Right ventricle myocardium superior (tissue), 1 donor: ENCODE results near the gene TRHDE. TPM values are rescaled to one million over a fixed set of nuclear protein-coding genes. Genes with fewer than 3 reads are reported as not detected.

Experiments
- ATAC-seq: fragments of 200-7000 bp; cut with Tn5 transposase; one replicate; pipeline ENCODE4 v1.9.1; 2020; ENCODE audit warnings: mild to moderate bottlenecking; ENCODE audit not compliant: poor library complexity
- DNase-seq: peaks from one replicate; pipeline ENCODE4 v3.0.0-alpha.2; 2020
- intact Hi-C: fragments of 100-400 bp; cut with DNase I; formaldehyde crosslinking; loops from one replicate; pipeline ENCODE4 v1.11.2; 2022
- total RNA-seq: library from RNA; stranded (reverse); fragmentation: NEBNext Ultra II Directional; extraction: Animal tissue kit (Norgen Biotek cat#: 25700); gene quantifications from one replicate; pipeline ENCODE4 v1.2.1, GENCODE V29; 2021
- donor health status: DM: no; HTN: yes; CAD: no; lungs with severe emphysema.

The TRHDE gene
- total RNA-seq, 1 donor from 2014 or later, result 1.5 TPM

DNA sequence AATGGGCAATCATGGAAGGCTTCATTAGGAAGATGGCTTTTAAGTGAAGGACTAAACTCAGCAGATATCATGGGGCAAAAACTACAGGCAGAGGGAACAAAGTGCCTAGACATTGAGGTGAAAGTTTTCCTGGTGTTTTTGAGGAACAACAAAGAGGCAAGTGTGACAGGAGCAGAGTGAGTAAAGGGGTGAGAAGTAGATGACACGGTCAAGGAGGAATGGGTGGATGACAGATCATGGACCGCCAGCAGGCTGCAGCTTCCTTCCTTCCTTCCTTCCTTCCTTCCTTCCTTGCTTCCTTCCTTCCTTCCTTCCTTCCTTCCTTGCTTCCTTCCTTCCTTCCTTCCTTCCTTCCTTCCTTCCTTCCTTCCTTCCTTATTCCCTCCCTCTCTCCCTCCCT lies 108.3 kb downstream of the TRHDE start:
- intact Hi-C loops, result no loop called here
- no peak for ATAC-seq
- no peak for DNase-seq

DNA sequence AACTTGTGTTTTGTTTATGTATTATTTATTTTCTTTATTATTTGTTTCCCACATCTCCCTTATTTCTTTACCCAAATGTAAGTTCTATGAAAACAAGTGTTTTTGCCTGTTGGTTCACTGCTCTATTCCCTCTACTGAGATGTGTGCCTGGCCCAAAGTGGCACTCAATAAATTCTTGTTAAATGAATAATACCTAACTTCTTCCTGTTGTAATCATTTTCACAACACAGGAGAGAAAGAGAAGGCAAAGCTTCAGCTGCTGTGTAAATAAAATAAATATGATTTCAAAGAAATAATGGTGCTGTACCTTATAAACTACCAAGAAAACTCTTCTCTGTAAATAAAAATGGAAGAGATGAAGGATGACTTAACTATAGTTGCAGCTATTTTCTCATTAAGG lies 116.2 kb downstream of the TRHDE start:
- intact Hi-C loops, result no loop called here
- DNase-seq (no peak), ATAC-seq (no peak)

DNA sequence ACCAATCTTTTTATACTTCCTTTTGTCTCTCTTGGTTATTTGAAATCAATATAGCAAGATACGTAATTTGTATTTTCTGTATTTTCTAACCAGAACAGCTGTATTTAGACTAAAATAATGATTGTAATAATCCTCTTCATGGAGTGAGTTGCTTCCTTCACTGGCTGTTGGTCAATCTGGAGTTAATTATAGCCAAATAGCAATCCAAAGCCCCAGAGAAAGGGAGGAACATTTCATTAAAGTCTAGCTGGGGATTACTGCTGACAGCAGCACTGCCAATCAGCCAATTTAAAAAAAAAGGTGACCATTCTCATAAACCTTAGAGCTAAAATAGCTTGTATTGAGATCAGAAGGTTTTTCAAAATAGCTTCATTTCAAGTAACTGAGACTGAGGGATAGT lies 118.0 kb downstream of the TRHDE start:
- no peak for ATAC-seq
- DNase-seq, result no peak
- intact Hi-C loops, result no loop called here

DNA sequence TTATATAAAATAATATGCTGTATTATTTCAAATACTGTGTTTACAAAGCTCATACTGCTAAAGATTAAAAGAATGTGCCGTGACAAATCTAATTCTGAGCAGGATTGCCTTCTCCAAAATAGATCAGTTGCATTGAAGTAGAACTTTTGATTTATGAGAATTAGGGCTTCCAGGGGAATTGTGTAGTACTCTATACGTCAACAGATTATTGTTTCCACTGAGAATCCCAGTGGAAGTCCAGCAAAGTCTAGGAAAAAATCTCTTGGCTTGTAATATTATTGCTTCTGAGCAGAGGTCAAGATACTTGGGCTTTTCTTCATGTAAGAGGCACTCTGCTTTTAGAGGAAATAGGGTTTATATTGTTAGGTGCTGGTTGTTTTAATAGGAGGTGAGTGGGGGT lies 133.9 kb downstream of the TRHDE start:
- no peak for DNase-seq
- intact Hi-C loops, result no loop called here
- ATAC-seq, result no peak

DNA sequence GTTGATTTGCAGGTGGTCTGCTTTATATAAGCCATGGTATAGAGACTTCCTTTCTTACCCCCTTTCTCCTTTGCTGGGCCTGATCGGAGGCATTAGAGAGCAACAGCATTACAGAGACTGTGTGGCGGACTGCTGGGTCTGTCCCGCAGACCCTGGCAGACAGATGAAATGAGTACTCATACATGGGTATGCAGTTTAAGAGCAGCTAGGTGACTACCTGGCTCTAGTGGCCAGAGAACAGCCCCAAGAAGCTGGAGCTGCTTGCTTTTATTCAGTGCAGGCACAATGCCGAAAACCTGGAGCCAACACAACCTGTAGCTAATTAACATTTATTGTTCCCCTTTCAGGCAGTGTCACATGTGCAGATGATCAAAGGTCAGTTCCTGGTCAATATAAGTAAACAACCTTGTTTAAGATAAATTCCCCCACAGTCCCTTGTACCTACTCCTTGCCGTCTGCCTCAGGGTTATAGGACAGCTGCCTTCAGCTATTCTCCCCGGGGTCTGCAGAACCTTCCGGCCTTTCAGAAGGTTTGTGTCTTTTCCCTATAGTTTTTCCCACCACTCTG lies 160.0 kb downstream of the TRHDE start:
- no peak for ATAC-seq
- intact Hi-C loops, result no loop called here
- no peak for DNase-seq

DNA sequence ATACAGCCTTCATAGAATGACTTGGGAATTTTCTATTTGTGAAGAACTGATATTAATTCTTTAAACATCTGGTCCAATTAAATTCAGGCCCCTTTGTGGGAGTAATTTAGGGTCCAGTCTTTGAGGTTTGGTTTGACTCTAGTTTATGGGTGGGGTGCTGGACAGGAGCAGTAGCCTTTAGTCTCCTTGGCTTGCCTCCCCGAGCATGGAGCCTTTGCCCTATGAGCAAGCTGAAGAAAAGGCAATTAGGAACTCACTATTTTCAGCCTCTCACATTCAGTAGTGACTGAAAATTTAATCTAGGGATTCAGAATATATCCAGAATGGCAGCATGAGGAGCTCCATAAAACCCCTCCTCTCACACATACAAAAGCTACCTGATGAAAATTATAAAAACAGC lies 161.1 kb downstream of the TRHDE start:
- intact Hi-C loops, result no loop called here
- DNase-seq, result no peak
- no peak for ATAC-seq

DNA sequence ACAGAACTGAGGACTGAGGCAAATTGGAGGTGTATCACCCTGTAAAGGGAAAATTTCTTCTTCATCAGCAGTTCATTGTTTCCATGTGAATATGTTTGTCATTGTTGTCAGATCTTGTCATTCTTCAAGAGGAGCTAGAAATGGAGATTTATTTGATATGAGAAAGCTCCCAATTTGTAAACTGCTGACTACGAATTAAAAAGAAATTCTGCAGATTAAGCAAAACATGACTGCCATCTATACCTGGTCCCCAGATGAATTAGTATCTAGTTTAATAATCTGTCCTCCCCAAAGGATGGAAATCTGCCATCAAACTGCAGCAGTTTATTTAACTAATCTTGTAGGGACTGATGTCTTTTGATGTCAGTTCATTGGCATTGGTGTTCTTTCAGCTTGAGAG lies 162.8 kb downstream of the TRHDE start:
- no peak for DNase-seq
- ATAC-seq, result no peak
- intact Hi-C loops, result no loop called here

DNA sequence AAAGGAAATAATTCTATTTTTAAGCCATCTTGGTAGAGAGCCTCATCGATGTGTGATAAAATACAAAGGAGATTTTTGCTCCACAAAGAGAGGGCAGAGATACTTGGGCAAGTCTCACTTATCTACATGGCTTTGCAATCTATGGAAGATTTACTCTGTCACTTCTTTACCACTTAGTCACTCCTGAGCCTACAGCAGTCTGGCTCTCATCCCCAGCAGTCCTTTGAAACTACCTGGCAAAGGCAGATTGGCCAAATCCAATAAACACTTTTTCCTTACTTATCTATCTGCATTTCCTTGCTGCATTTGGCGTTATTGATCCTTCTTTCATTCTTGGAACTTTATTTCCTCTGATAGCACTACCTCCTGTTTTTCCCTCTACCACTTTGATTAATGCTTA lies 170.0 kb downstream of the TRHDE start:
- intact Hi-C loops, result no loop called here
- DNase-seq (no peak), ATAC-seq (no peak)

DNA sequence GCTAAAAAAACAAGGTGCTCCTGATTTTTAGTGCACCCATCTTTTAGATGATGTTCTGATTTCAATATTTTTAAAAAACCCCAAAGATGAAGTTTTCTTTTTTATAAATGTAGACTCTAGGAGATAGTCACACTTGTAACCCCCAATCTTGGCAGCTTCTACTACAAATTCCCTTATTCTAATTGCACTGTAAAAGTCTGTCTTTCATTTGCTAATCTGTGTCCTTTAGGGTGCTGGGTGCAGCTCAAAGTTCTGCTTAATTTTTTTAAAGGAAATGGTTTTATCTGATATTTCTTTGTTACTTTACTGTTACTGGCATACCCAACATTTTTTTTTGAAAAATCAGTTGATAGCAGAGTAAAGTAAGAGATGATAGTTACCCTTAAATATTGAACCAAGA lies 172.0 kb downstream of the TRHDE start:
- ATAC-seq (no peak), DNase-seq (no peak)
- intact Hi-C loops, result no loop called here

DNA sequence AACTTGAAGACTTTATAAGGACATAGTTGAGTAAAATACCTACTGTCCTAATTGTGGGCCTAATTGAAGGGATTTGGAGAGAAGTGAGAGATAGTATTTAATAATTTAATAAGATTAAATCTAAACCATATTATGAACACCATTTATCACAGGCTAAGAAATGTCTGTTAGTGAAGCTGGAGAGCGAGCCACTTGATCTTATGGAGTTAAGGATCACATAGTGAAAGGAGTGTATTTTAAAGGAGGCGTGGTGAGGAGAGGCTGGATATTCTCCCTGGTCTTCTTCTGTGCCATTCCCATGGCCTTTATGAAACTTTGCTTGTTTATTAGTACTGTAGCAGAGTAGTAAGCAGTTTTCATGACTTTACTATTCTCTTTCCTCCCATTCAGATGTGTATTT lies 172.4 kb downstream of the TRHDE start:
- no peak for ATAC-seq
- intact Hi-C loops, result no loop called here
- DNase-seq, result no peak

DNA sequence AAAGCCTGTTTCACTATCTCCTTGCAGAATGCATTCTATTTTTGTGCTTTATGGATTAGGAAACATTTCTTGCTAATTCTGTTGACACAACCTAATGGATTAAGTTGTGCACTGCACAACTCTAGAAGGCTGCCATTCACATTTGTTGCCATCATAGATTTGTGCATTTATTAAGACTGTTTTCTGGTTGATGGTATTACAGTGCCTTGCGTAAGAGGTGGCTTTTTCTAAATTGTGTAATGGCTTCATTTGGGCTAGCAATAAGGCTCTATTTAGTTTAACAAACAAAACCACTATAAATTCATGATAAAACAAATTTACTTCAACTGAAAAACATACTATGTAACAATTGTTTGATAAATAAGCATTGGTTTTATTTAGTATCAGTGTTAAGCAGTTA lies 175.9 kb downstream of the TRHDE start:
- intact Hi-C loops, result no loop called here
- DNase-seq, result no peak
- ATAC-seq, result no peak

DNA sequence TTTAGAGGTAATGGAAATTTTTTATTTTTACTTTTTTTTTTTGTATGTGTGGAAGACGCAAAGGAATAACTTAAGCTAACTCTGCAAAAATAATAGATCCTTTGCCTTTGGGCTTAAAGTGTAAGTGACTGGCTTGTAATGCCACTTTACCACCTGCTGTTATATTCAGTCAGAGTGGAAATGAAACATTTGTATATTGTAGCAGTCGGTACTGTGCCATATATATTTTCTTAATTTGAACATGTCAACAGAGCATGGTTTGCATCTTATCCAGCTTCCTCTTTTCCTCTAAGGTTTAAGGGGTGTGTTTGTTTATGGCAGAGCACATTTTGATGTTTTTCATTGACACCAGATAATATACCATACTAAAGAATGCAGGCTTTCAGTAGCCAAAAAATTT lies 176.6 kb downstream of the TRHDE start:
- ATAC-seq, result no peak
- intact Hi-C loops, result no loop called here
- no peak for DNase-seq

DNA sequence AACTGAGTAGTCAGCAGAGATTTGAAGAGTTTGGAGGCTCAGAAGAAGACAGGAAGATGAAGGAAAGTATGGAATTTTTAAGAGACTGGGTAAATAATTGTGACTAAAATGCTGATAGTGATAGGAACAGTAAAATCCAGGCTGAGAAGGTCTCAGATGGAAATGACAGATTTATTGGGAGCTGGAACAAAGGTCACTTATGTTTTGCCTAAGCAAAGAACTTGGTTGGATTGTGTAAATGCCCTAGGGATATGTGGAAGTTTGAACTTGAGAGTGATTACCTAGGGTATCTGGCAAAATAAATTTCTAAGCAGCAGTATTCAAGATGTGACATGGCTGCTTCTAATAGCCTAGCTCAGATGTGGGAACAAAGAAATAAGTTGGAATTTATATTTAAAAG lies 180.9 kb downstream of the TRHDE start:
- no peak for ATAC-seq

DNA sequence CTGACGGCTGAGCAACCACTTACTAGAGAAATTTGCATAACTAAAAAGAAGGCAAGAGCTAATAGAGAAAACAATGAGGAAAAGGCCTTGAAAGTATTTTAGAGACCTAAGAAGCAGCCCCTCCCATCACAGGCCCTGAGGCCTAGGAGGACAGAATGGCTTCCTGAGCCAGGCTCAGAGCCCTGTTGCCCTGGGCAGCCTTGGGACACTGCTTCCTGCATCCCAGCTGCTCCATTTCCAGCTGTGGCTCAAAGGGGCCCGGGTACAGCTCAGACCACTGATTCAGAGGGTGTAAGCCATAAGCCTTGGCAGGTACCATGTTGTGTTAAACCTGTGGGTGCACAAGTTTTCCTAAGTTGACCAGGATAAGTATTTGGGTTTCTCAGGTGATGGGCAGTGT lies 181.4 kb downstream of the TRHDE start:
- intact Hi-C loops, result no loop called here
- ATAC-seq, result no peak
- no peak for DNase-seq

More for the DNA sequence above, 180.9 kb downstream of the TRHDE start:
- intact Hi-C loops, result no loop called here
- no peak for DNase-seq

DNA sequence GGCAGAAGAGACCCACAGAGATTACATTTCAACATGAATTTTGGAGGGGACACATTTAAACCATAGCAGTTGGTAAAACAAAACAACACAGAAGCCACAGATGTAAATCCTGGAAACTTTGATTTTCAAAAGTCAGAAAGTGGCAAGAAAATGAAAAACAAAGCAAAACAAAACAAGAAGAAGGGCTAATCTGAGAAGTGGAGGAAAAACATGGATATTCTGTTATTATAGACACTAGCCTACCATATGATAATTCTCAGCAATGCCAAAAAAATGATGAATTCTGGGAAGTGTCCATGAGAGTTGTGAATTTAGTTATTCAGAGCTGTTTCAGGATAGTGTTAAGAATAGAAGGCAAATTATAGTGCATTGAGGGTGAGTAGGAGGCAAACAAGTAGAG lies 192.3 kb downstream of the TRHDE start:
- DNase-seq (no peak), ATAC-seq (no peak)
- intact Hi-C loops, result no loop called here

DNA sequence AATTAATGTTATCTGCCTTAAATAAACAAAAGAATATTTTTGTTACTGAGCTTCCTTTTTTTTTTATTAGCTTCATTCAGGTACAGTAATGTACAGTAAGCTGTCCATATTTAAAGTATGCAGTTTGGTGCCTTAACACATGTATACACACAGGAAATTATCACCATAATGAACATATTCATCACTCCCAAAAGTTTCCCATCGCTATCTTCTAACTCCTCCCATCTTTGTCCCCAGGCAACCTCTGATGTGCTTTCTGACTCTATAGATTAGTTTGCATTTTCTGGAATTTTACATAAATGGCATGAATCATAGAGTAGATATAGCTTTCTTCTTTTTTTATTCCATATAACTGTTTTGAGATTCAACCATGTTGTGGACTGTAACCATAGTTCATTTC lies 193.0 kb downstream of the TRHDE start:
- no peak for ATAC-seq
- intact Hi-C loops, result no loop called here

DNA sequence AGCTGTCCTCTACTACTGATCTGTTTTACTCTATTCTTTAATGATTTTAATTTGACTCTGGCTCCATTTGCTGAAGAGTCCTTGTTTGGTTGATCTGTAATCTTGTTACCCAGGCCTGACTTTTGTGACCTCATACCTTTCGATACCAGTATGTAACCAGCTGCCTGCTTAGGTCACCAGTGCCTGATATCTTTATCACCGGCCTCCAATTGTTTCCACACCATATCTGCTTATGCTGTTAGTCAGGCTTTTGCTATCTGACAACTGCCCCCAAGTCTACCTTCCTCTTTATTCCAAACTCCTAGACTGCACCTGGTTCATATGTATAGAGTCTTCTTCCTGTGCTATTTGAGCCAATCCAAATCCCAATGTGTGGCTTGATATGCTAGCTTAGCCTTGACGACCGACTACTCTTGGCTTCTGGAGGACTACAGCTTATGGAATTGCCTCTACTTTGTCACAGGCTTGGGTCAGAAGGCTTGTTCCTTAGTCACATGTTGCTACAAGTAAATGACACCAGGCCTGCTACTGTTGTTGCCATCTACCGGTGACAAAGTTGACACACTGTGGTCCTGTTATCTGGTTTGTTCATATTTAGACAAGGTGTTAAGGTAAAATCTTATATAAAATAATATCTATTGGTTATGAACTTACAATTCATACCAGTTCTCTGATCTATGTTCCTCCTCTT lies 193.9 kb downstream of the TRHDE start:
- intact Hi-C loops, result no loop called here
- no peak for ATAC-seq

More for the DNA sequence above, 193.0 kb downstream of the TRHDE start:
- no peak for DNase-seq

DNA sequence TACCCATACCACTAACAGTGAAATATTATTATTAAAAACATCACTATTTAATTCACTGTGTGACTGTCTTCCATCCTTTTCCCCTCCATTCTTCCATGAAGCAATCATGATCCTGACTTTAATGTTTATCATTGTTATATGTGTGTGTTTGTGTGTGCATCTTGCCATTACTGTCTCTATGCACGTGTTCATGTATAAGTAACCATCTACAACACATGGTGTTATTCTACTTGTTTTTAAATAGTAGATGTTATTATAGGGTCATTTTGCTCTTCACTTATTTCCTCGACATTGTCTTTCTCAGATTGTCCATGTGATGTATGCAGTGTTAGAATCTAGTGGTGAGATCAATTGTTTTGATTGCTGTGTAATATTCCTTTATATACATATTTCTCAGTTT lies 195.8 kb downstream of the TRHDE start:
- intact Hi-C loops, result no loop called here
- ATAC-seq (no peak), DNase-seq (no peak)

More for the DNA sequence above, 193.9 kb downstream of the TRHDE start:
- DNase-seq, result no peak

DNA sequence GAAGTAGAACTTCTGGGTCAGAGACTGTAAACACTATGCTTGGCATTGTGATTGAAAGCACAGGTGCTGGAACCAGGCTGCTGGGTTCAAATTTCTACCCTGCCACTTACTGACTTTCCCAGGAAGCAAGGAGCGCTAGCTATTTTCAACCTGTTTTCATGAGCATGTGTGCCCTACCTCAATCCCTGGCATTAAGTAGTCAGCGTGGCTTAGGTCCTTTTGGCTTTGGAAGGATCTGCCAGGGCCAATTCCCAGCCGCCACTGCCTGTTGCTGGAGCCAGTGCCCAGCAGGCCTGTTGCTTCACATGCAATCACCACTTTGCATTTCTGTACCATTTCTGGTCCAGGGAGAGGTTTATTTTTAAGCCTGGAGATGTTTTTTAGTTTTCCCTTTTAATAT lies 196.3 kb downstream of the TRHDE start:
- intact Hi-C loops, result no loop called here
- no peak for ATAC-seq
- no peak for DNase-seq

DNA sequence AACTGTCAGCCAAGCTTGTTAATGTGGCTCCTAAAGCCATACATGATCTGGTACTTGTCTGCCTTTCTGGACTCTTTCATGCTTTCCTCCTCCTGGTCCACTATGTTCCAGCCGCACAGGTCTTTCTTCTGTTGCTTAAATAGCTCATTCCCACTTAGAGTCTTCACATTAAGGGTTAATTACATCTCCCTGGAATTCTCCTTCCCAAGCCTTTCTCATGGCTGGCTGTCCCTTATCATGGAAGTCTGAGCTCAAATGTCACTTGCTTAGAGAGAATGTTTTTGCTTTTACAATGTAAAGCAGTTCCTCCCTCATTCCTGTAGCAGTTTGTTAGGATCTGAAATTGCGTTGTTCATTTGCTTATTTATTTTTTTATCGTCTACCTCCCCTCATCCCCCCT lies 199.6 kb downstream of the TRHDE start:
- no peak for ATAC-seq
- DNase-seq, result no peak
- intact Hi-C loops, result no loop called here

DNA sequence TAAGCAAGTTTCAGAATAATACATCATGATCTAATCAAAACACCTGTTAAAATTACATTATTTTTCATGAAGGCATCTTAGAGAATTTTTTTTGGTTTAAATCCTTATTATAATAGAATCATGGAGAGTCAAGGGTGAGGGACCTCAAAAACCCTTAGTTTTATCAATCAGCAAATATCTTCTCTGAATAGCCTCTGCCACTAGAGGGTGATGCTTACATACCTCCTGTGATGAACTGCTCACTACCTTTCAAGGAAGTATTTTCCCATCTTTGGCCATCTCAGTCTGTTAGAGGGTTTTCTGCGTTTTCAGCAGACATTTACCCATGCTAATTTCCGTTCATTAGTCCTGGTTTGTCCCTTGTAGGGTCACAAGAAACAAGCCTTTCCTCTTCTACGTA lies 200.2 kb downstream of the TRHDE start:
- DNase-seq (no peak), ATAC-seq (no peak)

More for the DNA sequence above, 200.2 kb downstream of the TRHDE start:
- intact Hi-C loops, result no loop called here
